Lower leg skin (tissue), 3 donors: ENCODE measurements around the gene RNASE7.

Experiments used
- CTCF ChIP-seq, 3 donors: fragments of 450-650 bp; IDR thresholded peaks; one replicate each; pipeline ENCODE4 v1.5.1; 2016; ENCODE audit warnings: antibody characterized with exemption in 3 of 3, mild to moderate bottlenecking in 3 of 3, moderate library complexity in 2 of 3
- POLR2A ChIP-seq, 2 donors: fragments of 450-650 bp; IDR thresholded peaks; one replicate each; pipeline ENCODE4 v1.6.1; 2016 to 2017; ENCODE audit warnings: antibody characterized with exemption in 2 of 2, mild to moderate bottlenecking in 1 of 2, moderate library complexity in 1 of 2

GRCh38 chr14:21057803-21058675, 15.9 kb downstream of the RNASE7 start, which contains the start of gene RNASE8:
- no peak for TF ChIP-seq CTCF (IDR thresholded peaks at IDR 0.05)
- TF ChIP-seq POLR2A (IDR thresholded peaks at IDR 0.05) = no peak
